AG04450 (cell line): ENCODE measurements around the gene TMEM139. TPM values are rescaled to one million over a fixed set of nuclear protein-coding genes. Genes with fewer than 3 reads are reported as not detected.

Experiments used
- CTCF ChIA-PET: fragments of 300-600, 350-600 bp; formaldehyde crosslinking; extraction: SDS; loops from one replicate; lab custom pipeline; 2022; ENCODE audit warnings: antibody characterized with exemption, inconsistent platforms; lab: Charles Lee
- POLR2A ChIA-PET: fragments of 350-600 bp; formaldehyde crosslinking; extraction: SDS; loops from one replicate; lab custom pipeline; 2021; ENCODE audit warnings: antibody characterized with exemption, inconsistent platforms; lab: Yijun Ruan, JAX
- DNase-seq: peaks from one replicate; pipeline ENCODE4 v3.0.0-alpha.2; 2011; ENCODE audit warnings: low read depth, low spot score
- H3K27ac ChIP-seq: one replicate; pipeline ENCODE4 v1.5.1; 2012; ENCODE audit warnings: low read depth, low read length, control low read depth
- H3K27me3 ChIP-seq: one replicate; pipeline ENCODE4 v1.6.0; 2012; ENCODE audit warnings: low read length; ENCODE audit not compliant: control insufficient read depth, insufficient read depth
- H3K4me3 ChIP-seq: 2 replicates; pipeline ENCODE4 v1.5.1; 2011; ENCODE audit warnings: mild to moderate bottlenecking, low read depth, low read length, control low read depth
- H3K9me3 ChIP-seq: 2 replicates; pipeline ENCODE4 v1.5.1; 2012; ENCODE audit warnings: low read length; ENCODE audit not compliant: control insufficient read depth, insufficient read depth
- CTCF ChIP-seq: IDR thresholded peaks from 2 replicates; pipeline ENCODE4 v1.5.1; 2011; ENCODE audit warnings: low read depth, low read length, control low read depth, inconsistent platforms
- polyA plus RNA-seq: library from polyadenylated mRNA; depleted of rRNA; stranded (reverse); fragments of >200 nt; gene quantifications from 2 replicates; pipeline ENCODE4 v1.2.3, GENCODE V29; 2011

The TMEM139 gene
- polyA plus RNA-seq, 1 experiment, result not detected

GRCh38 chr7:143295870-143296269 lies 11.1 kb downstream of the TMEM139 start:
- Histone ChIP-seq H3K27ac (peak overlapping the region; percentile 58), H3K4me3 (no peak overlapping the region), H3K27me3 (no peaks in the 10 kb centered on the region), H3K9me3 (no peaks in the 10 kb centered on the region)
- POLR2A ChIA-PET, result interaction anchor here (0.6 to 1.1 kb wide), 5 partner anchors 35 to 96 kb away, joined by 3 to 4 read pairs (median 3); no protein-coding TSS in a partner anchor
- CTCF ChIA-PET, result interaction anchor here (0.6 to 3.3 kb wide), 6 partner anchors 8 to 84 kb away, joined by 3 to 23 read pairs (median 8); partner anchors contain the start of gene CASP2
- TF ChIP-seq CTCF, result no peak
- DNase-seq, result no peak

GRCh38 chr7:143296686-143297085 lies 11.9 kb downstream of the TMEM139 start:
- ChIA-PET CTCF (interaction anchor here (0.6 to 3.3 kb wide), 6 partner anchors 9 to 84 kb away, joined by 3 to 23 read pairs (median 7); partner anchors contain the start of gene CASP2), POLR2A (interaction anchor here (0.6 to 1.1 kb wide), 7 partner anchors 9 to 95 kb away, joined by 3 to 6 read pairs (median 4); partner anchors contain the start of gene CASP2)
- no peak for DNase-seq
- Histone ChIP-seq H3K4me3 (no peak overlapping the region), H3K9me3 (no peaks in the 10 kb centered on the region), H3K27ac (no peak overlapping the region), H3K27me3 (no peaks in the 10 kb centered on the region)
- no peak for TF ChIP-seq CTCF

DNA sequence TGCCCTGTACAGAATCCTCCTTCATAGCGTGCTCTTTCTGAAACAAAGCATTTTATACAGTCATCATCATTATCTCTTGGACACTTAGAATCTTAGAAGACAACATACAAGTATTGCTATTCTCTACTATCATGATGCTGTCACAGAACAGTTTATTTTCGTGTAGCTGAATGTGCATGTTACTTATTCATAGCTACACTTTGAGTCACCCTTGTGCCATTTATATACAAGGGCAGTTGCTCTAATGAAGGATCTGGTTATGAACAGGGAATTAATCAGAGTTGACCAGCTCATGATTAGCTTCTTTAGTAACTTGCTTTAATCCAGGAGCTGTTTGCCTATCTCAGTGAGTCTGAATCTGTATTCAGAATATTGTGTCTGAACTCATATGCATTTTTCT lies 14.6 kb downstream of the TMEM139 start:
- Histone ChIP-seq H3K4me3 (no peak overlapping the region), H3K27me3 (no peaks in the 10 kb centered on the region), H3K27ac (no peak overlapping the region), H3K9me3 (no peaks in the 10 kb centered on the region)
- no peak for DNase-seq
- ChIA-PET POLR2A (interaction anchor here (0.5 to 1.5 kb wide), 4 partner anchors 11 to 106 kb away, joined by 3 to 9 read pairs (median 4); partner anchors contain the start of genes CASP2, CLCN1 and GSTK1), CTCF (interaction anchor here (0.7 to 1.7 kb wide), 9 partner anchors 9 to 107 kb away, joined by 3 to 22 read pairs (median 4); no protein-coding TSS in a partner anchor)
- no peak for TF ChIP-seq CTCF

- DNase-seq, result no peak
- POLR2A ChIA-PET, result interaction anchor here (0.5 to 1.5 kb wide), 4 partner anchors 12 to 105 kb away, joined by 3 to 9 read pairs (median 4); partner anchors contain the start of genes CASP2, CLCN1 and GSTK1
- CTCF ChIA-PET, result interaction anchor here (0.5 to 1.7 kb wide), 10 partner anchors 9 to 673 kb away, joined by 3 to 22 read pairs (median 4); no protein-coding TSS in a partner anchor
- H3K27me3 ChIP-seq, result no peaks in the 10 kb centered on the region
- no peaks in the 10 kb centered on the region for H3K9me3 ChIP-seq
- H3K27ac ChIP-seq, result no peak overlapping the region
- peak; percentile 47 for TF ChIP-seq CTCF
- no peak overlapping the region for H3K4me3 ChIP-seq
Observed at GRCh38 chr7:143299840-143300239, 15.1 kb downstream of the TMEM139 start.
